ENCODE results near the gene TTLL7.

The TTLL7 gene

DNA sequence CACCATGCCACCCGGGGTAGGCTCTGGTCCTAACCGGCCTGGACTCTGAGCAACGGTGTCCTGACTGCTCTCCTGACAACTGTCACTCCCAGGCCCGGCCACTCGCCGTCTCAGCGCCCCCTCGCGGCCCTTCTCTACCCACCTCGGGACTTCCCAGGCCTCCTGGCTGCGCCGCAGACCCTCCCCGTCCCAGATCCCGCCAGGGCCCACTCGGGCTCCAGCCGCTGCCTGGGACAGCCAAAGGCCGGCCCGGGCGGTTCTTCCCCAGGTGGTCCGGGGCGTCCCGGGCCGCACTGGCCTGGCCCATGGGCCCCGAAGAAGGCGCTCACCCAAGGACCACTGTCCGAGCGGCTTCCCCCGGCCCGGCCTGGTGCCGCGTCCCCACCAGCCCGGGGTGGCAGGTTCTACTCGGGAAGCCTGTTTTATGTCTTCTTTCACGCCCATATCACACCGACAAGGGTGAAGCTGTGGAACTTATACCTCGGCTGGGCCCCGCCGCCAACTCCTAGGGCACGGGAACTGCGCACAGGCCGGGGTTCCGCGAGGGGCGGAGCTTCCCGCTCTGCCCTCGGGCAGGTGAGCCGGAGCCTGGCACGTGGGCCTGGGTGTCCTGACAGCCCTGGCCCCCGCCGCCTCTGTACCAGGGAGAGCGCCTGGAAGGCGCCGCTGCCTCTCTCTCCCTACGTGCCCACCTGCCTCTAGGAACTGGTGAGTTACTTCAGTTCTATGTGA lies 138.3 kb downstream of the TTLL7 start:
- DNase-seq: peak; percentile 76

GRCh38 chr1:83857716-83858115 lies 141.2 kb downstream of the TTLL7 start:
- no peak for DNase-seq

DNA sequence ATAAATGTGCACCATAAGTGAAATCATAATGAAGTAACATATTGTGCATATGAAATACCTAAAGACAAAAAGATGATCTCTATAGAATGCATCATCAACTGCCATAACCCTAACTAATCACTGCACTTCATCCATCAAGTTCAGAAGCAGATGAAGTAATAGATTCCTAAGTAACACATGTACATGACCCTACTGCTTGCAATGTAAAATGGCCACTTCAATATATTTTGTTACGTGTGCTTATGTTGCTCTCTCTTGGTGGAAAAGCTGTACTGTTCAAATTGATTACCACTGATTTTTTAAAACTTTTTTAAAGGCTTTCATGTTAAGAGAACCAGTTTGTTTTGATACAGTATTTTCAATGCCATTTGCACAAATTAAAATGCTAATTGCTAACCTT lies 141.8 kb downstream of the TTLL7 start:
- no peak for DNase-seq

GRCh38 chr1:83856381-83856780 lies 142.6 kb downstream of the TTLL7 start:
- no peak for DNase-seq

GRCh38 chr1:83854456-83854855 lies 144.5 kb downstream of the TTLL7 start:
- no peak for DNase-seq

DNA sequence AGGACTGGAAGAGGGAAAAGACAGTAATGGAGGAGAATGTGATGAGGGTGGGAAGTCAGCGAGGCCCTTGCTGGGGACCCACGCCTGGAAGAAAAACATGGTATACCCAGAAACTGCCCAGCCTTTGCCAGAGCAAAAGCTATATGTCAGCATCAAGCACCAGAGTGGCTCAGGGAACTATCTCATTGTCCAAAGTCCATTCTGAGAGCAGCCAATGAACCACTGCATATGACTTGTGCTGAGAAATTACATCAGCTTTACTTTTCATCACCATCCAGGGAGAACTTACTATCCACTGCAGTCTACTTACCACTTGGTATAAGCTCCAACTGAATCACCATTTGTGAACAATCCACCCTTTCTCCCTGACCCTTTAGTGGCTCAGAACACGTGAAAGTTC lies 148.1 kb downstream of the TTLL7 start:
- no peak for DNase-seq

DNA sequence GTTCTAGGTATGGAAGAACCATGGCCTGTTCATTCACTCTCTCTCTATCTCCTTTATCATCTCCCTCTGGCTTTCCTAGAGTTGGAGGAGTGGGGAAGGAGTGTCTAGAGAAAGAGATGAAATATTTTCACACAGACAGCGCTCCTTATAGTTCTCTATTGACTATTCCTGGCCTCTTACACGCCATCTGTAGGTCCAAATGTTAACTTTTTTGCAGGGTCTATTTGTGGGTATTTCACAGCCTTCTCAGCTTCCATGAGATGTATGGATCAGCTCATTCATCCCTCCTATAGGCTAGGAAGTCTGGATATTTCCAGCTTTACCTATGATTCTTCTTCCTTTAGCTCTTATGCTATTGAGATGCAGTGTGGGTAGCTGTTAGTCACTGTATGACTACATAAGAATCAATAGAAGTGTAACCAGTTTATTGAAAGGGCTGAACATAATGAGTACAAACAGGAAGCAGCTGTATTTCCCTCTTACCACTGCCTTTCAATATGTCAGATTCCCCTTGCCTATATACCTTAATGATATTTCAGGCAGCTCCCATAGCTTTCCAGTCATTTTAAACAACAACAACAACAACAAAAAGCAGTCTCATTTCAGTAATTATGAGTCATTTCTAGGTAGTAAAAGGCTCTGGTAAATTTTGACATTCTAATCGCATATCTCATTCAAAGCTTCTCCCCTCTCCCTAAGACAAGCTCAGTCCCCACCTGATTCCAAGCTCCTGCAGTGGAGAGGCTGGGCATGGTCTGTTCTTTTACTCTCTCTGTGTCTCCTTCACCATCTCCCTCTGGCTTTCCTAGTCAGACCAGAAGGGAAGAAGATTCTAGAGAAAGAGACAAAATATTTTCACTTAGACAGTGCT lies 149.5 kb downstream of the TTLL7 start:
- no peak for DNase-seq

GRCh38 chr1:83846138-83846537 lies 152.8 kb downstream of the TTLL7 start:
- no peak for DNase-seq

DNA sequence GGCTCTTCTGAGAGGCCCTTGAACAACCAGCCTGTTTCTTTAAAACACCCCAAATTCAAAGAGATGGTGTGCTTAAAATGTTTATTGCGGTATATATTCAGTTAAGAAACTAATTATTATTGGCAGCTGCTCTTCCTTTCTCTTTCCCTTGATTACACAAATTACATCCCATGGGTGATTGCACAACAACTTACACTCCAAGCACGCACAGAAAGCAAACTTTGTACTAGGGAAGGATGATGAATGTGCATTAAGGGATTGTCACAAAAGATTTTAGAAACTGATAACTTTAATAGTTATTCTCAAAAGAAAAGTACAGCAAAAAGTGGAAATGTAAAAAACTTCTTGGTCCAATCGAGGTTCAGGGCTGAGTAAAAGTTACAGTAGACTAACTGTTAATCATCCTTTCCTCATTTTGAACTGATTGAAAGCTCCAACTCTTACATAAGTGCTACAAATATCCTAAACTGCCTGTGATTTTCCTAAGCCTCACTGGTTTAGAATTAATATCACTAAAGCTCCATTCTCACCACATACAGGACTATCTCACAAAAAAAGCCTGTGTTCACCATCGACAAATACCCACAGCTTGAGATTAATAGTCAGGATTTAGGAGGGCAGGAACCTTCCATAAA lies 153.4 kb downstream of the TTLL7 start:
- no peak for DNase-seq

DNA sequence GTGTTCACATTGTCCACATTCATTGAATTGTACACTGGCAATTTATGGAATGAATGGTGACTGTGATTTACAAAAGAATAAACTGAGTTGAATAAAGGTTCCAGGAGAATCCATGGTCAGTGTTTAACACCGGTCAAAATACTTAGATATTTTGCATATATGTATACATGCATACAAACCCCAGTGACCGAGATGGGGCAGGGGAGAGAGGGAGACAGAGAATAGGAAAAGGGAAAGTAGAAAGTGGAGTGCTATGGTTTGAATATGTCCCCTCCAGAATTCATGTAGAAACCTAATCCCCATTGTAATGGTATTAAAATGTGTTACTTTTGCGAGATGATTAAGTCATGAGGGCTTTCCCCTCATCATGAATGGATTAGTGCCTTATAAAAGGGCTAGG lies 154.4 kb downstream of the TTLL7 start:
- no peak for DNase-seq

DNA sequence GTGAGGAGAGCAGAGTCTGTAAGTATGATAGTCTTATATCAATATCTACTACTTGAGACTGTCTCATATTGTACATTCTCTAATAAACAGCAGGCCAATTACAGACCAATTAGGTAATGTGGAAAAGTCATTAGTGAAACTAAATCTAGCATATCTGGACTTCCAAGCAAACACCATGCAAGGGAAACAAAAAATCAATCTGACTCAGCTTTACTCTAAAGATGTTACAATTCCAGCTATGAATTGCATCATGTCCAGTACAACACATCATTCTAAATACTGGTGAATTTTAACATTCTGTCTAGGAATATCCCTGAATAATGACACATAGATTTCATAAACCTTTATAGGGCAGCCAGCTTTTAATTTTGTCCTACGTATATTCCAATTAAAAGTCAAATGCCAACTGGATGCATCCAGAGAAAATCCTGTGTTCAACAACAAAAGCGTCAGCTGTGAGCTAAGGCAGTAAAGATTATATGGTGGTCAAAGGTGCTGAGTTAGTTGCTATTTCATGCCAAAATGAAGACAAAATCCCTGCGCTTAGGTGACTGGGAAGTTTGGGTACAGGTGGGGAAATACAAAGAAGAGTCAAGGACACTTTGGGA lies 159.3 kb downstream of the TTLL7 start:
- no peak for DNase-seq

DNA sequence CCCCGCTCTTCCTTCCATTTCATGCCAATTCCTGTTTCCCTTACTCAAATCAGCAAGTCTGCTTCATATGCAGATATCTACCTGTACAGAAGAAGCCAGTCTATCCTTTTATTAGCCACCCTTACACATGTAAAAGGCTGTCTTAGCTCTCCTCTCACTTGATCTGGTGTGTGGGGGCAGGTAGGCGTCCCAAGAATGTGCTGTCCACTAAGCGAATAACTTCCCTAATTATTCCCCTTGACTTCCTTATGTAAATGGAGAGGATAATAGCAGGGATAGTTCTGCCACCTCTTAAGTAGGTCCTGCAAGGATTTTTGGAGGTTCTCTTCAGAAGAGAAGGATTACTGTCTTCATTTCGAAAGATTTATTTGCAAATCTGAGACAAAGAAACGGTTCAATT lies 160.4 kb downstream of the TTLL7 start:
- DNase-seq: no peak

DNA sequence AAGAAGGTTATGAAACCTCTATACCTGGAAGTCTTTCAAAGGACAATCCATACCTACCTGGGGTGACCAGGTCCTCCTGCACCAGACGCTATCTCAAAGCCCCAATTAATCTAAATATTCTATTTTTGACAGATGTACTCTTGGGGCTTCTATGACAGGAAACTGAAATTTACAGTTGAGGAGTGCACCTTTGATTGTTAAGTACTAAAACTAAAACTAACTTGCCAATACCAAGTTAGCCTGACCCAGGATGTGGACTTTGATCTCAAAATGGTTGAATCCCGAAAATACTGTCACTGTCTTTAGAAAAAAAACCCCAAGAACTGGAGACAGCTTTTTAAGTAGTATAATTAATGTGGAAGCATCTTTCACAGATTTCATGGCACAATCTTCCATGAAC lies 162.4 kb downstream of the TTLL7 start:
- no peak for DNase-seq

DNA sequence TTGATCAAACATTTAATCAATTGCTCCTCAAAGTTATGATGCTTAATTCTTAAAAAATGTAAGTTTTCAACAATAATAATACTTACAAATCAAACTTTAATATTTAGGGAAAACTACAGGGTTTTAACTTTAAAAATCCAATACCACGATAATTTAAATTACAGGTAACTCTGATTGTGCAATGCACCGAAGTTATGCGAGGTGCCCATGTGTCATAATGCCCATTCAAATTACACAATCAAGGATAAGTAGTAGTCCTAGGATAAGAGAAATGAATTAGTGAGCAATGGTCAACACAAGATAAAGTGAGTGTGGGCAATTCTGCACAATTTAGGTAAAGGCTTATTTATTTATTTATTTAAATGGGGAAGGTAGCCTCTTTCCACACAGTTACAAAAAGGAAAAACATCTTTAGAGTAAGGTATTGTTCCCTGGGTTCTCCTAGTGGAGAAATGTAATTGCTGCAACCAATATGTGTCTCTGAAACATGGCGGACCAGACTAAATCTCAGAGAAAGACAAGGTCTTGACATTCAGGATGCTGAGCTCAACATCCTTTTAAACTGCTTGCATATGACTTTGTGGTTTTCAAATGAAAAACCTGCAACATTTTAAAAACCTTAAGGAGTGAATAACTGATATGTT lies 164.2 kb downstream of the TTLL7 start:
- no peak for DNase-seq

- no peak for DNase-seq
Observed at GRCh38 chr1:83832194-83832593, 166.7 kb downstream of the TTLL7 start.

GRCh38 chr1:83829106-83829505 lies 169.8 kb downstream of the TTLL7 start:
- DNase-seq: no peak

- DNase-seq: no peak
Observed at GRCh38 chr1:83828456-83828855, 170.5 kb downstream of the TTLL7 start.

GRCh38 chr1:83827741-83828140 lies 171.2 kb downstream of the TTLL7 start:
- DNase-seq: no peak

- DNase-seq: no peak
Observed at GRCh38 chr1:83822208-83822607, 176.7 kb downstream of the TTLL7 start.

- no peak for DNase-seq
Observed at GRCh38 chr1:83819436-83819835, 179.5 kb downstream of the TTLL7 start.

DNA sequence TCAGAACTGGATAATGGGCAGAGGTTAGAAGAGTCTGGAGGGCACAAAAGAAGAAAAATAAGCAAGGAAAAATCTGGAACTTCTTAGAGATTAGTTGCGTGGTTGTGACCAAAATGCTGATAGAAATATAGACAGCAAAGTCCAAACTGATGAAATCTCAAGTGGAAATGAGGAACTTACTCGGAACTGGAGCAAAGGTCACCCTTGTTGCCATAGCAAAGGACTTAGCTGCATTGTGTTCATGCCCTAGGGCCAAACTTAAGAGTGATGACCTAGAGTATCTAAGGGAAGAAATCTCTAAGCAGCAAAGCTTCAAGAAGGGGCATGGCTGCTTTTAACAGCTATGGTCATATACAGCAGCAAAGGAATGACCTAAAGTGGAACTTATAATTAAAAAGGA lies 180.0 kb downstream of the TTLL7 start:
- no peak for DNase-seq

DNA sequence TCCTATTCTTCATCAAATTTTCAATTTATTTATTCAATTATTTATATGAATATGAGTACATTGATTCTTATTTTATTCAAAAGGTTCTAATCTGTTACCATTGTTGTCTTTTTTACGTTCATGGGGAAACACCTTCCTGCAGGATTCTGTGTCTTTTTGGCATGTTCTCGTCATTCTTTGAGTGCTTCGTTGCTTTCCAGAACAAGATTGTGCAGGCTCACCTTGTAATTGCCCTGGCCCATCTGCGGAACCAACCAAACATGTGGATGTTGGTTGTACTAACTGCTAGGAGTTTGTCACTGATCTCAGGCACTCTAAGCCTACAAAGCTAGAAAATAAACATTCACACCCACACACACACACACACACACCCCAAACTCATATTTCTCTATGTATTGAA lies 182.1 kb downstream of the TTLL7 start:
- DNase-seq: no peak

DNA sequence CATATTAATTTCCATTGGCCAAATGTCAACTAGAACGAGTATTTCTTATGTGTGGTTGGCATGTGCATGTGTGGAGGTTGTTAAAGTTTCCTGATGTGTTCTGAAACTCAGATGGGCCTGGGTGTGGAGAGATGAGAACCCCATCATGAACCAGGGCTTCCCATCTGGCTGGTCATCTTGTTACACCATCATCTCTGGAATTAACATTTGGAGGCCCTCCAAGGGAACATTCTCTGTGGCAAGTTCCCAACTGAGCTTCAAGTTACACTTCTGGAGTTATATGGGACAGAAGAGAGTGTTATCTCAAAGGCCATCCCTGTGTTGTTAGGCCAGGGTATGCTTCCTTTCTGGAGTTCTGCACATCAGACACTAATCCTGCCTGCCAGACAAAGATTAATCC lies 183.6 kb downstream of the TTLL7 start:
- no peak for DNase-seq
